GM12878 (cell line): ENCODE results near the gene SNX17. TPM values are rescaled to one million over a fixed set of nuclear protein-coding genes. Genes with fewer than 3 reads are reported as not detected.

Experiments
- ATAC-seq: fragments of 200-7000 bp; cut with Tn5 transposase; 3 replicates; pipeline ENCODE4 v1.9.1; 2020; ENCODE audit warnings: mild to moderate bottlenecking, moderate library complexity
- BruUV-seq: library from RNA; stranded (reverse); fragments of 400-500 nt; replicated peaks from 2 replicates; lab custom pipeline; 2021; lab: Mats Ljungman, UMichigan
- CTCF ChIA-PET: fragments of 300-600 bp; sonication (Branson Sonifier 250); formaldehyde crosslinking; extraction: SDS; loops from one replicate; lab custom pipeline; 2021; ENCODE audit warnings: inconsistent platforms; lab: Yijun Ruan, JAX
- POLR2A ChIA-PET: fragments of 350-600 bp; formaldehyde crosslinking; extraction: SDS; loops from one replicate; lab custom pipeline; 2021; ENCODE audit warnings: inconsistent platforms; lab: Charles Lee
- RAD21 ChIA-PET: fragments of 300-600 bp; sonication (Branson Sonifier 250); formaldehyde crosslinking; loops from one replicate; lab custom pipeline; 2023; ENCODE audit warnings: antibody characterized with exemption; ENCODE audit not compliant: unreplicated experiment; lab: Charles Lee
- SMC1A ChIA-PET: fragments of 300-600 bp; sonication (Branson Sonifier 250); formaldehyde crosslinking; loops from one replicate; lab custom pipeline; 2023; ENCODE audit not compliant: unreplicated experiment, uncharacterized antibody; lab: Charles Lee
- DNase-seq: peaks from one replicate; pipeline ENCODE4 v3.0.0-alpha.2; 2011; ENCODE audit warnings: low read depth, low spot score
- FAIRE-seq: peaks from 3 replicates; lab custom pipeline; 2011; peaks lifted over from hg19 to GRCh38; lab: Jason Lieb, UNC
- H2AFZ ChIP-seq: 2 replicates; pipeline ENCODE4 v1.6.0; 2011; ENCODE audit warnings: low read depth, low read length, control low read depth; ENCODE audit not compliant: control insufficient read depth
- H3K27ac ChIP-seq: 2 replicates; pipeline ENCODE4 v1.5.1; 2011; ENCODE audit warnings: control low read depth; ENCODE audit not compliant: control insufficient read depth, insufficient read depth
- H3K27me3 ChIP-seq, 2 experiments: replicated peaks in 1 of 2; 2 replicates each; pipeline versions ENCODE4 v1.6.0 to v1.6.1; 2011; ENCODE audit warnings: low read length in 1 of 2; ENCODE audit not compliant: control insufficient read depth in 2 of 2, insufficient read depth in 2 of 2
- H3K36me3 ChIP-seq, 2 experiments: 2 replicates each; pipeline ENCODE4 v1.5.1; 2011; ENCODE audit warnings: low read length in 1 of 2; ENCODE audit not compliant: control insufficient read depth in 2 of 2, insufficient read depth in 2 of 2
- H3K4me1 ChIP-seq: 2 replicates; pipeline ENCODE4 v1.6.1; 2011; ENCODE audit warnings: mild to moderate bottlenecking, low read length, moderate library complexity, mixed read lengths; ENCODE audit not compliant: control insufficient read depth, insufficient read depth
- H3K4me2 ChIP-seq: 2 replicates; pipeline ENCODE4 v1.6.0; 2011; ENCODE audit warnings: control low read depth; ENCODE audit not compliant: control insufficient read depth, insufficient read depth
- H3K4me3 ChIP-seq: fragments of 200-600 bp; sonication (generic); 2 replicates; pipeline ENCODE4 v1.5.1; 2016
- H3K79me2 ChIP-seq: 2 replicates; pipeline ENCODE4 v1.6.0; 2011; ENCODE audit warnings: low read length; ENCODE audit not compliant: control insufficient read depth, insufficient read depth
- H3K9ac ChIP-seq: 2 replicates; pipeline ENCODE4 v1.8.0; 2011; ENCODE audit warnings: low read length, control low read depth, mixed read lengths; ENCODE audit not compliant: control insufficient read depth, insufficient read depth
- H3K9me3 ChIP-seq: replicated peaks from 3 replicates; pipeline ENCODE4 v1.5.1; 2011; ENCODE audit warnings: mild to moderate bottlenecking, low read length; ENCODE audit not compliant: control insufficient read depth, insufficient read depth
- H4K20me1 ChIP-seq: 2 replicates; pipeline ENCODE4 v1.6.0; 2011; ENCODE audit not compliant: control insufficient read depth, insufficient read depth
- E2F4 ChIP-seq: IDR thresholded peaks from 2 replicates; pipeline ENCODE4 v1.6.1; 2012; ENCODE audit warnings: low read depth, low read length, improper control_type of control experiment
- EED ChIP-seq: sonication (generic); IDR thresholded peaks from 2 replicates; pipeline ENCODE4 v1.6.1; 2016; ENCODE audit warnings: antibody characterized with exemption, low read depth
- ETV6 ChIP-seq, 2 experiments: fragments of 450-650 bp in 1 of 2; IDR thresholded peaks in 1 of 2; conservative IDR thresholded peaks in 1 of 2; 2 replicates each; pipeline ENCODE4 v1.6.1; 2014; ENCODE audit warnings: antibody characterized with exemption in 1 of 2, borderline replicate concordance in 1 of 2, low read depth in 1 of 2, mild to moderate bottlenecking in 1 of 2, moderate library complexity in 1 of 2
- IRF5 ChIP-seq: fragments of 450-650 bp; IDR thresholded peaks from 2 replicates; pipeline ENCODE4 v1.6.1; 2017; ENCODE audit warnings: borderline replicate concordance
- MEF2A ChIP-seq: IDR thresholded peaks from 2 replicates; pipeline ENCODE4 v1.6.1; 2011; ENCODE audit warnings: low read depth, mild to moderate bottlenecking, low read length, moderate library complexity; ENCODE audit not compliant: insufficient read depth
- NFIC ChIP-seq: IDR thresholded peaks from 2 replicates; pipeline ENCODE4 v1.6.1; 2012; ENCODE audit warnings: low read depth, mild to moderate bottlenecking, inconsistent platforms, low read length, moderate library complexity
- PKNOX1 ChIP-seq: fragments of 450-650 bp; IDR thresholded peaks from 2 replicates; pipeline ENCODE4 v1.6.1; 2016; ENCODE audit warnings: mild to moderate bottlenecking
- SKIL ChIP-seq: fragments of 450-650 bp; IDR thresholded peaks from 2 replicates; pipeline ENCODE4 v1.6.1; 2017; ENCODE audit warnings: mild to moderate bottlenecking, low read depth, inconsistent platforms; ENCODE audit not compliant: poor library complexity, severe bottlenecking
- SMARCA5 ChIP-seq: fragments of 450-650 bp; IDR thresholded peaks from 2 replicates; pipeline ENCODE4 v1.6.1; 2017; ENCODE audit warnings: mild to moderate bottlenecking
- SUZ12 ChIP-seq: fragments of 200-600 bp; sonication (generic); IDR thresholded peaks from one replicate; pipeline ENCODE4 v1.6.1; 2018; ENCODE audit warnings: antibody characterized with exemption, mild to moderate bottlenecking; ENCODE audit not compliant: unreplicated experiment
- TCF7 ChIP-seq: IDR thresholded peaks from 2 replicates; pipeline ENCODE4 v1.6.1; 2014; ENCODE audit warnings: antibody characterized with exemption, borderline replicate concordance
- ZNF687 ChIP-seq: fragments of 450-650 bp; IDR thresholded peaks from 2 replicates; pipeline ENCODE4 v1.6.1; 2017; ENCODE audit warnings: mild to moderate bottlenecking, moderate library complexity
- WGBS: methylation state at CpG from one replicate; pipeline ENCODE4 v1.1.6; 2016; ENCODE audit warnings: low lambda C conversion rate; ENCODE audit not compliant: insufficient replicate concordance, insufficient coverage; ENCODE audit errors: missing lambda C conversion rate; 5-methylcytosine and 5-hydroxymethylcytosine counted together
- in situ Hi-C: fragments of 300-500 bp; cut with MboI; formaldehyde crosslinking; loops from 9 replicates; pipeline ENCODE4 v1.14.3; 2018; ENCODE audit warnings: mixed read lengths
- intact Hi-C: fragments of 100-400 bp; cut with micrococcal nuclease; formaldehyde crosslinking; loops from one replicate; pipeline ENCODE4 v1.14.2; 2022; ENCODE audit not compliant: unreplicated experiment
- polyA plus RNA-seq, 11 experiments: library from polyadenylated mRNA; depleted of rRNA in 4 of 11; unstranded in 6 of 11; stranded (reverse) in 5 of 11; fragments of >200 nt; fragmentation: Nextera tagmentation in 4 of 11; fragmentation: Illumina TruSeq in 1 of 11; extraction: Ambion mirVana in 4 of 11; extraction: Trizol in 1 of 11; gene quantifications; 1 replicate in 1 of 11; 2 replicates in 10 of 11; pipeline versions ENCODE4 v1.2.1 to v1.2.3, GENCODE V29; 2011 to 2016; ENCODE audit warnings: inconsistent platforms in 2 of 11, missing spikeins in 2 of 11, low read depth in 1 of 11
- total RNA-seq, 4 experiments: library from RNA; depleted of rRNA in 3 of 4; stranded (reverse); fragments of >200 nt in 3 of 4; fragmentation: Illumina TruSeq in 1 of 4; extraction: Trizol in 1 of 4; gene quantifications; 2 replicates each; pipeline versions ENCODE4 v1.2.1 to v1.2.3, GENCODE V29; 2013 to 2021

SNX17 gene
- total and polyA plus RNA-seq, 10 of the 15 experiments (the other 5 are each of a cell fraction or from before 2014, with no cell fraction given) = 6.5 to 116 (median 84.4) TPM

DNA sequence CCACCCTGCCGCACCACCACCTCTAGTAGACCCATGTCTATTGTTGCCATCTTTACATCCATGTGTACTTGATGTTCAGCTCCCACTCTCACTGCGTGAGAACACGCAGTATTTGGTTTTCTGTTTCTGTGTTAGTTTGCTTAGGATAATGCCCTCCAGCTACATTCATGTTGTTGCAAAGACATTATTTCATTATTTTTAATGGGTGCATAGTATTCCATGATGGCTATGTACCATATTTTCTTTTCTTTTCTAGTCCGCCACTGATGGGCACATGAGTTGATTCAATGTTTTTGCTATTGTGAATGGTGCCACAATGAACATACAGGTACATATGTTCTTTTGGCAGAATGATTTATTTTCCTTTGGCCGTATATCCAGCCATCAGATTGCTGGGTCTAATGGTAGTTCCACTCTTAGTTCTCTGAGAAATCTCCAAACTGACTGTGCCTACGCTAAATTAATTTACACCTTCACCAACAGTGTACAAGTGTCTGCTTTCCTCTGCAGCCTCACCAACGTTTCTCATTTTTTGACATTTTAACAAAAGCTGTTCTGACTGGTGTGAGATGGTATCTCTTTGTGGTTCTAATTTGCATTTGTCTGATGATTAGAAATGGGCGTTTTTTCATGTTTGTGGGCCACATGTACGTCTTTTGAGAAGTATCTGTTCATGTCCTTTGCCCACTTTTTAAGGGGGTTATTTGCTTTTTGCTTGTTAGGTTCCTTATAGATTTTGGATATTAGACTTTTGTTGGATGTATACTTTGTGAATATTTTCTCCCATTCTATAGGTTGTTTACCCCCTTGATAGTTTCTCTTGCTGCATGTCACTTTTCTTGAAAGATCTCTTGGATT lies 20.6 kb downstream of the SNX17 start:
- intact Hi-C loops = no loop called here
- Histone ChIP-seq H3K9me3 (no peaks in the 10 kb centered on the region), H3K4me1 (no peaks in the 10 kb centered on the region), H3K27ac (no peak overlapping the region), H3K4me3 (no peak overlapping the region), H3K4me2 (no peak overlapping the region), H3K27me3 (no peaks in the 10 kb centered on the region), H3K36me3 (peaks cover 6 to 8% of the 10 kb centered on the region in 2 experiments), H2AFZ (no peak overlapping the region), H3K9ac (no peak overlapping the region), H4K20me1 (no peaks in the 10 kb centered on the region), H3K79me2 (peaks cover 28% of the 10 kb centered on the region)
- RAD21 ChIA-PET = no interaction called here
- in situ Hi-C loops = no loop called here
- CTCF ChIA-PET = no interaction called here
- SMC1A ChIA-PET = interaction anchor here (0.7 to 1.0 kb wide), 2 partner anchors 12 to 20 kb away, joined by 3 read pairs; no protein-coding TSS in a partner anchor
- DNase-seq (no peak), ATAC-seq (no peak), FAIRE-seq (no peak)
- WGBS = 81% methylated on average over 9 of the region's 9 CpGs
- POLR2A ChIA-PET = interaction anchor here (1.2 kb wide), 1 partner anchor 39 kb away, joined by 4 read pairs; no protein-coding TSS in a partner anchor
- TSS peak; percentile 34 for BruUV-seq
- TF ChIP-seq SMARCA5 (no peak), EED (no peak), TCF7 (no peak), SKIL (no peak), SUZ12 (no peak), E2F4 (no peak), MEF2A (no peak), PKNOX1 (no peak), IRF5 (no peak), NFIC (no peak), ZNF687 (no peak), ETV6 (conservative IDR thresholded peaks at IDR 0.05 in 1 of 2, IDR thresholded peaks at IDR 0.05 in 1 of 2; ENCODE audit: borderline replicate concordance in 1 of 2, low read depth in 1 of 2) (no peak)
